Colonic mucosa (tissue), 4 donors: Measurements from ENCODE around the gene SPATS2L. TPM values are rescaled to one million over a fixed set of nuclear protein-coding genes. Genes with fewer than 3 reads are reported as not detected.

ENCODE experiments used
- DNase-seq: peaks from one replicate; pipeline ENCODE4 v3.0.0-alpha.2; 2020
- H3K27ac ChIP-seq: fragments of 200-600 bp; one replicate; pipeline ENCODE4 v1.8.0; 2021
- H3K27me3 ChIP-seq: fragments of 200-600 bp; one replicate; pipeline ENCODE4 v1.8.0; 2021
- H3K36me3 ChIP-seq: fragments of 200-600 bp; one replicate; pipeline ENCODE4 v1.8.0; 2021
- H3K4me1 ChIP-seq: fragments of 200-600 bp; one replicate; pipeline ENCODE4 v1.8.0; 2021; ENCODE audit warnings: mild to moderate bottlenecking
- H3K4me3 ChIP-seq: fragments of 200-600 bp; one replicate; pipeline ENCODE4 v1.8.0; 2021
- H3K9ac ChIP-seq, 2 donors: one replicate each; pipeline ENCODE4 v1.7.0; 2013; ENCODE audit warnings: control low read depth in 2 of 2, low read depth in 2 of 2, low read length in 2 of 2
- H3K9me3 ChIP-seq: fragments of 200-600 bp; one replicate; pipeline ENCODE4 v1.8.0; 2021
- intact Hi-C: fragments of 100-400 bp; cut with DNase I; formaldehyde crosslinking; loops from one replicate; pipeline ENCODE4 v1.14.1; 2022
- total RNA-seq, 2 donors: library from RNA; stranded (reverse); fragmentation: NEBNext Ultra II Directional in 1 of 2; extraction: Animal tissue kit (Norgen Biotek cat#: 25700) in 1 of 2; gene quantifications; one replicate each; pipeline ENCODE4 v1.2.1, GENCODE V29; 2021
- TF ChIP-seq, protein P1 (sequence below): fragments of 200-600 bp; IDR thresholded peaks from one replicate; pipeline ENCODE4 v1.8.0; 2022; ENCODE audit warnings: antibody characterized with exemption, mild to moderate bottlenecking
- donor health status: healthy.
- donor health status: DM: no; HTN: no; CAD: no.
- donor health status: DM: no; HTN: no; CAD: no.

SPATS2L gene
- total RNA-seq, 2 donors from 2014 or later, result 151 to 187 TPM

DNA sequence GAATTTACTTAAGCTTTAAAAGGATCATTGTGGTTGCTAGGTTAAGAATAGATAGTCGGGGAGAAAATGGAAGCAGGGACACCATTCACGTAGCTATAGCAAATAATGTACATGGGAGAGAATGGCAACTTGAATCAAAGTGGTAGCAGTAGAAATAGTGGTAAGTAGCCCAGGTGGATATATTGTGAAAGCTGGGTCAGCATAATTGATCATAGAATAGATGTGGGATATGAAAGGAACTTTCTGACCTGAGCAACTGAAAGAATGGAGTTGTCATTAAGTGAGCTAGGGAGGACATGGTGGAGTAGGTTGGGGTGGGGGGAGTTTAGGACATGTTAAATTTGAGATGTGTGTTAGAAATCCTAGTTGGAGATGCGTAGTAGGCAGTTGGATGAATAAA lies 221.7 kb downstream of the SPATS2L start:
- TF ChIP-seq, protein P1, sequence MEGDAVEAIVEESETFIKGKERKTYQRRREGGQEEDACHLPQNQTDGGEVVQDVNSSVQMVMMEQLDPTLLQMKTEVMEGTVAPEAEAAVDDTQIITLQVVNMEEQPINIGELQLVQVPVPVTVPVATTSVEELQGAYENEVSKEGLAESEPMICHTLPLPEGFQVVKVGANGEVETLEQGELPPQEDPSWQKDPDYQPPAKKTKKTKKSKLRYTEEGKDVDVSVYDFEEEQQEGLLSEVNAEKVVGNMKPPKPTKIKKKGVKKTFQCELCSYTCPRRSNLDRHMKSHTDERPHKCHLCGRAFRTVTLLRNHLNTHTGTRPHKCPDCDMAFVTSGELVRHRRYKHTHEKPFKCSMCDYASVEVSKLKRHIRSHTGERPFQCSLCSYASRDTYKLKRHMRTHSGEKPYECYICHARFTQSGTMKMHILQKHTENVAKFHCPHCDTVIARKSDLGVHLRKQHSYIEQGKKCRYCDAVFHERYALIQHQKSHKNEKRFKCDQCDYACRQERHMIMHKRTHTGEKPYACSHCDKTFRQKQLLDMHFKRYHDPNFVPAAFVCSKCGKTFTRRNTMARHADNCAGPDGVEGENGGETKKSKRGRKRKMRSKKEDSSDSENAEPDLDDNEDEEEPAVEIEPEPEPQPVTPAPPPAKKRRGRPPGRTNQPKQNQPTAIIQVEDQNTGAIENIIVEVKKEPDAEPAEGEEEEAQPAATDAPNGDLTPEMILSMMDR, result no peak
- no peak overlapping the region for H3K4me3 ChIP-seq
- no peak overlapping the region for H3K27ac ChIP-seq
- H3K9ac ChIP-seq, result no peak overlapping the region
- H3K4me1 ChIP-seq, result peaks cover 4% of the 10 kb centered on the region
- DNase-seq, result no peak
- H3K36me3 ChIP-seq, result no peaks in the 10 kb centered on the region
- H3K27me3 ChIP-seq, result no peaks in the 10 kb centered on the region
- H3K9me3 ChIP-seq, result no peaks in the 10 kb centered on the region
- intact Hi-C loops, result no loop called here

Other genes with a start within 250 kb of the SPATS2L start
- 10 to 100 TPM in 1 of 2 donors, 1 to 10 TPM in 1; 8.6 to 13.8 TPM for gene KCTD18, start 203.4 kb downstream of the SPATS2L start, total RNA-seq
- 10 to 100 TPM in 1 of 2 donors, 1 to 10 TPM in 1; 7.6 to 19.5 TPM for gene SGO2, start 219.5 kb downstream of the SPATS2L start, total RNA-seq